GM21526 (cell line): Measurements from ENCODE around the gene CD99.

Experiments used
- ATAC-seq: cut with Tn5 transposase; IDR thresholded peaks from one replicate; pipeline ENCODE4 v1.9.1; 2021; ENCODE audit warnings: moderate library complexity; ENCODE audit not compliant: unreplicated experiment, low FRiP score

The CD99 gene

DNA sequence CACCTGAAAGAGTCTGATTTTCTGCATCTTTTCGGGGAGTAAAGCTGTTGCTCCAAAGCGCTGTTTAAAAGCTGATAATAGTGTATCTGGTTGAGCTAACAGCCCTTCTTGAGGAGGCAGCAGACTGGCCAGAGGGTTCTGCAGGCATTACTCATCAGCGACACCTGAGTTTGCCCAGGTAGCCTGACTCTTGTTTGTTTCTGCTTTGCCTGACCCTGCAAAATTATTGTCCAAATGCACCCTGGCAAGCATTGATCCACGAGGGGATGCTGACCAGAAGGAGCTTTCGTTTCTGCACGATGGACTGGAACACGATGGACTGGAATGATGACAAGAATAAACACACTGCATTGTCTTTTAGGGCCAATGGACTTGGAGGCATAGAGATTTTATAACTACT is 6.2 kb downstream of the CD99 start:
- no peak for ATAC-seq

DNA sequence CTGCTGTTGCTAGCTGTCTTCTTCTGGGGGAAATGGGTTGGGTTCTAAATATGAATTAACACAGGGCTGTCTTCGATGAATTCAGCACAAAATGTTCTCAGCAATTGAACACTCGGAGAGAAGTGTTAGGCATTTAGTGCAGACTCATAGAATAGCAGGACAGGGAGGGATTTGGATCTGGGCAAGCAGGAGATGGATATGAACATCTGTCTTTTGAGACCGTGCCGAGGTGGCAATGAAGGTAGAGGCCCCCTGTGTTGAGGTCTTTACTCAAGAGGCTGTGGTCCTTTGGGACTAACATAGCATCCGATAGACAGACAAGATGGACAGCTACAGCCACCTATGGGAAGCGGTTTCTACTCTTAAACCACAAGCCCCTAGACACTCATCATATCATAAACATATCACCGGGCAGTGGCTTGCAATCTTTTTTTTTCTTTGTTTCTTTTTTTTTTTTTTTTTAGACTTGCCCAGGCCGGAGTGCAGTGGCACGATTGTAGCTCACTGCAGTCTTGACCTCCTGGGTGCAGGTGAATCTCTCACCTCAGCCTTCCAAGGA is 6.7 kb downstream of the CD99 start:
- ATAC-seq: no peak

DNA sequence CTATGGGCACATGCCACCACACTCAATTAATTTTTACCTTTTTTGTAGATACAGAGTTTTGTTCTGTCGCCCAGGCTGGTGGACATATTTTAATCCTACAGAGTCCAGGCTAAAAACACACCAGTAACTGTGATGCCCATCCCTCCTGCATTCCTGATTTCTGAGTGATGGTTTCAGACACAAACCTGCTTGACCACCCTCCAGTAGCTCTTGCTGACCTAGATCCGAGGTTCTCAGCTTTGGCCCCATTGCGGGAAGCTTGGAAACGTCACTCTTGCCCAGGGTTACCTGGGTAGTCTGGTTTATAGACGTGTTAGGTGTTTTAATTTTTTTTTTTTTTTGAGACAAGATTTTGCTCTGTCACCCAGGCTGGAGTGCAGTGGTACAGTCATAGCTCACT is 7.5 kb downstream of the CD99 start:
- ATAC-seq: no peak

DNA sequence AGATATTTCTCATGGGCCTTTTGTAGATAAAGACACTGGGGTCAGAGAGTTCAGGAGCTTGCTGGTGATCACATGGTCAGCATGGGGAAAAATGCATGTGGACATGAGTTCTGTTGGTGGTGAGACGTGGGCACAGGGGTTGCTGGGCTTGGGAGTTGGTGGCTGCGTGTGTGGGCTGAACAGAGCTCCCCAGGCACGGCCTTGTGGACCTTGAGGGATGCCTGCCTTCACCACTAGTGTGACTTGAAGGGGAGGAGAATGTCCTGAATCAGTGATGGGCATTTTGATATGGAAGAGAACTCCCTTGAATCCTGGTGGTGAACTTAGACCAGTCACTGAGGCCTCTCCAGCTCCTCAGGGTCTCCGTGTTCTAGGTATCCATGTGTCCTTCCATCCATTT is 8.9 kb downstream of the CD99 start:
- no peak for ATAC-seq

DNA sequence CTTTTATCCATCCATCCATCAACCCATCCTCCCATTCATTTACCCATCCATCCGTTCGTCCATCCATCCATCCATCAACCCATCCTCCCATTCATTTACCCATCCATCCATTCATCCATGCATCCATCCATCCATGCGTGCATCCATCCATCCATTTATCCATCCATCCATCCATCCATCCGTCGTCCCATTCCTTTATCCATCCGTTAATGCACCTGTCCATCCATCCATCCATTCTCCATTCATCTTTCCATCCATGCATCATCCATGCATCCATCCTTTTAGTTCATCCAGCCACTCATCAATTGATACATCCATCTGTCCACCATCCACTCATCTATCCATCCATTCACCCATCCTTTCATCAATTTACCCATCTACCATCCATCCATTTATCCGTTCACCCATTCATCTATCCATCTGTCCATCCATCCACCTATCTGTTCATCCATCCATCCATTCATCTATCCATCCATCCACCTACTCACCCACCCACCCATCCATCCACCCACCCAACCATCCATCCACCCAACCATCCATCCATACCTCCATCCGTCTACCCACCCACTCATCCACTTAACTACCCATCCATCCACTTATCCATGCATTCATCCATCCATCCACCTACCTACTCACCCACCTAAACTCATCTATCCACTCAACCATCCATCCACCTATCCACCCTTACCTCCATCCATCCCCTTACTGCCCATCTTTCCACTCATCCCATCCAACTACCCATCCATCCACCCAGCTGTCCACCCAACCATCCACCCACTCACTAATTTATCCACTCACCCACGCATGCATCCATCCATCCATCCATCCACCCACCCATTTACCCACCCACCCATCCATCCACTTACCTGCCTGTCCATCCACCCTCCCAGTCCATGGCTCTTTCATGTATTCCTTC is 9.6 kb downstream of the CD99 start:
- no peak for ATAC-seq

DNA sequence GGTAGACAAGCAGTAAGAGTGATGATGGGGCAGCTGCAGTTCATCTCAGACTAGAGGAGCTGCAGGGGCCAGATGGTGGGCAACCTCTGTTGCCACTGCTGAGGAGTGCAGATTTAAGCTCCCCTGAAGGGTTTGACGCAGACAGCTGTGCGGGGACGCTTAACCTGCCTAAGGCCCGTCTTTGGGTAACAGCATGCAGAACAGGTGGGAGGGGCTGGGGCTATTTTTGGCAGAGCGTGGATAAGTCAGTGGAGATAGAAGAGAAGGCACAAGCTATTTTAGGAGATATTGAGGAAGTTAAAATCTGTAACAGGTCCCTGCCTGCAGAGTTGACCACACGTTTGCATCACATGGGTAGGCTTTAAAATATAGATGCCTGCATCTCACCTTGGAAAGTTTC is 10.5 kb downstream of the CD99 start:
- ATAC-seq: no peak

DNA sequence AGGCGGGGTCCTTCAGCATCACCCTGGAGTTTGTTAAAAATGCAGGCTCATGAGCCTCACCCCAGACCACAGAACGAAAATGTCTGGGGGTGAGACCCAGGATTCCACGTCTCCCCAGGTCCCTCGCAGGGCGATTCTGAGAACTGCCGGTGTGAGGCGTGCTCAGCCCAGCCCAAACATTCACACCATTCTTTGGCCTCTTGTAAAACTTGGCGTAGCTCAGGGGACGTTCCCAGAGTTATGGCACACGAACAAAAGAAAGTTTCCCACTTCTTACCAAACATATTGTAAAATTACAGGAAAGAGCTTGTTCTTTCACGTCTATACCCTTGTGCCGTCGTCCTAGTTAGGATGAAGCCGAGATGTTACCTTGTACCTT is 12.9 kb downstream of the CD99 start:
- ATAC-seq: no peak

DNA sequence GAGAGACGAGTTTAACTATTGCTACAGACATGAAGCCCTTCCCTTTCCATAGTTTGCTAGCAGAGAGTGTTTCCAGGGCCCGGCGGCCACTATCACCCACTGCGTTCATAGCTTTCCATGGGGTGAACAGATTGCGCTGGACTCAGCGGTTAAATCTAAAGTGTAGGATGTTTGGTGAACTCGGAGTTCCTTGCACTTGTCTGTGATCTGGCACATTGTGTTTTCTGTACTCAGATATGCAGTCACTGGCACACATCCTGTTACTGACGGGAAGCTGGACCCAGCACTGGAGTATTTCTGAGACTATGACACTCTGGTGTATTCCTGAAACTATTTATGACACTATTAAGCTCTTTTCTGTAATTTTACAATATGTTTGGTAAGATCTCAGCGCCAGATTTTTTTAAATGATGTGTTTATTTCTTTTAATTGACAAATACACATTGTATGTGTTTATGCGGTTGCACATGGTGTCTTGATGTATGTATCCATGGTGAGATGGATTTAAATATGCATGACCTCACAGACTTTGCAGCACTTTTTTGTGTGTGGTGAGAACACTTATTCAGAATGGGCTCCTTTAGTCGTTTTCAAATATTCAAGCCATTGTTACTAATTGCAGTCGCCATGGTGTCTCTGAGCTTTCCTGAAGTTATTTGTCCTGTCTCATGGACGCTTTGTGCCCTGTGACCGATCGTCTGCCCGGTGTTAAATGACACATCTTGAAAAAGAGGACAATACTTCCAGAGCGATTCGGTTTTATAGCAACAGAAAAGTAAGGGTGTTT is 14.1 kb downstream of the CD99 start:
- ATAC-seq: no peak

DNA sequence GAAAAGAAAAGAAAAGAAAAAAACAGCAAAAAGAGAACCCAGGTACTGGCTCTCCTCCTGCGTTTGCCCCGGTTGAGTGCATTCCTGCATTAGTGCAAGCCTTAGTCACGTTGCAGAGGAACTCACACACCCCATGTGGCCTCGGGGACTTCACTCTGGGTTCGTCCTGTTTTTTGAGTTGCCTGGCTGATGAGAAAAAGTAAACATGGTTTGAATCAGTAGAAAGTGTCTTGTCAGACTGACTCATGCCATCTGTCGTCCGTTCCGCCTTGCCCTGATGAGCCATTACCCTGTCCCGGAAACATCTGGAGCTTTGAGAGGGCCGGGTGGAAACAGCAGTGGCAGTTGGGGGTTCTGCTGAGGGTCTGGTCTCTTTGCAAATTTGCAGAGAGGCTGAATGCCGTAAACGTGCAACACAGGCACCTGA is 16.3 kb downstream of the CD99 start:
- ATAC-seq: peak; percentile 92

DNA sequence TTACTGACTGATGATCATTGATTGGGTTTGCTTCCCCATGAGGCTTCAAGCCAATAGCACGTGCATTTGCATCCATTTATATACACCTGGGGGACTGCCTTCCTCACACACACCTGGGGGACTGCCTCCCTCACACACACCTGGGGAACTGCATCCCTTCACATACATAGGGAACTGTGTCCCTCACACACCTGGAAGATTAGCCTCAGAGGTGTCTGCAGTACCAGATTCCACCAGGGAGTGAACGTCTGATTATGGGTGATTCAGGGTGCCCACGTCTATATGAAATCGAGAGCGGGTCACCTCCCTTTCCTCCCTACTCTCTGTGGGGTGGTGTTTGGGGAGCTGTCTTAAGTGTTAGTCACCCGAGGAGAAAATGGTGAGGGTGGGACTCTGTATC is 16.9 kb downstream of the CD99 start:
- ATAC-seq: no peak

DNA sequence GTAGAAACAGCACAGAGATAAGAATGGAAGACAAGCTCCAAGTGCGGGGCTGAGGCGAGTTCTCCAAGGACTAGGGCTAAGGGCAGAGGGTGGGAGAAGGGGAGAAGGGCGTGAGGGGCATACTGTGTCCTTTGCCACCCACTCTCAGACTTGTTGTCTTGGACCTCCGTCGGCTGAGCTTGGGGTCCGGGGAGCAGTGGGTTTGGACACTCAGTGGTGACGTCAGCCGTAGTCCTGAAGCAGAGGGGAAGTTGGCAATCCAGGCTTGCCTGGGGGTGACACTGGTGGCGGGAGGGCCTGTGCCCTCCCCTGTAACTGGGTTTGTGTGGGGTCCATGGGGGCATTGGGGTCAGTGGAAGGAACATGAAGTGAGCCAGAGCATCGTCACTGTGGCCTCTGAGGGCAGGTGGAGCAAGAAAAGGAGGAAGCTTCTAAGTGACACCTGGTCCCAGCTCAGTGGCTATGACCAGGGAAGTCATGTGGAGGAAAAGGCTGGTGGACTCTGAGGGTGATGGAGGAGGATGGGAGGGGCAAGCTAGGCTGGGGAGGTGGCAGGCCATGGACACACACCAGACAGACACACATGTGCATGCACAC is 17.6 kb downstream of the CD99 start:
- ATAC-seq: no peak

DNA sequence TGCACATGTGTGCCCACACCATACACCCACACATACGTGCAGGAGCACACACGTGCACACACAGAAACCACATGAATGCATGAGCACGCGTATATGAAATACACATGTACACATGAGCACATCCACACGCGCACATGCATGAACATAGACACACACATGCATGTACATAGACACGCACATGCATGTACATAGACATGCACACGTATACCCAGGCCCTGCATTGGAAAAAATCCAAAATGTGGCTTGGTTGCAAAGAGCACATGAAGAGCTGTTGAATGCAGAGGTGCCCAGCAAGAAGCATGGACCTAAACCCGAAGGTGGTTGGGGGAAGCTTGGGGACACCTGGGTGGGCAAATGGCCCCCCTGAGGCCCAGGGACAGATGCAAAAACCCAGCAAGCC is 18.5 kb downstream of the CD99 start:
- no peak for ATAC-seq

DNA sequence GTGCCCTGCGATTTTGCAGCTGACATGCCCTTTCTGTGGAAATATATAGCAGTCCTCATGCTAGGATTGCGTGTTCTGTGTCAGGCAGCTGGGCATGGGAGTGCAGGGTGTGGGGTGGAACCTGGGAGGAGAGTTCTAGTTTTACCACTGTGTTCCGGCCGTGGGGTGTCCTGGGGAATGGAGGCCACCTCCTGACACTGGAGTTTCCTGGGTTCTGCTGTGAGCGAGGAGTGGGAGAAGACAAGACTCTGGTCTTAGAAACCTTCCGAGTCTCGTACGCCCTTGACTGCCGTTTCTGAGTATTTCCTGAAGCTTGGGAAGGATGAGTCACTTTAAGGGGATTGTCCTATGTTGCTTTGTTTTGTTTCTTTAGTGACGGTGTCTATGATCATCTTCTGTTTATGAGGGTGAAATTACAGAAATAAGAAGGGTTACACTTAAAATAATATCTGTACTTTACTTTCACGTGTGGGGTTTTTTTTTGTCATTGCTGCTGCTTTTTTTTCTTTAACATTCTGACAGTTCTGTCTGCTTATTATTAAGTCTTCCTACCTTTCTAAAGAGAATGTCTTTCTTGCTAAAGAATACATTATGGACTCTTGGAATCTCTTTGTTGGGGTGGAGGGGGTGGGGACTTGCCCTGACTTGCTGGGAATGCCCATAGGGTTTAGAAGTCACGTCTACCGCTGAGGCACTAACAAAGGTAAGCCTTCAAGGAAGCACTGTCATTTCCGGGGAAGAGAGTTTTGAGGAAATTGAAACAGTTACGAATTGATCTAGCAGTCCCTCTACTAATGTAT is 19.1 kb downstream of the CD99 start:
- no peak for ATAC-seq

DNA sequence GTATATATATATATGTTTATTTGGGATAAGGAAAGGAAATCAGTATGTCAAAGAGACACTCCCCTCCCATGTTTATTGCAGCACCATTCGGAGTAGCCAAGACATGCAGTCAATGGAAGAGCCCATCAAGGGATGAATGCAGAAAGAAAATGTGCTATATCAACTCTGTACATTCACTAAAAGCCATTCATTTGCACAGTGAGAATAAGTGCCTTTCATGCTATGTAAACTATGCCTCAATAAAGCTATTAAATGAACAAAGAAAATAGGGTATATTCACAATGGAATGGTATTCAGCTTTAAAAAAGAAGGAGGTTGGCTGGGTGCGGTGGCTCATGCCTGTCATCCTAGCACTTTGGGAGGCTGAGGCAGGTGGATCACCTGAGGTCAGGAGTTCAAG is 20.3 kb downstream of the CD99 start:
- ATAC-seq: no peak

DNA sequence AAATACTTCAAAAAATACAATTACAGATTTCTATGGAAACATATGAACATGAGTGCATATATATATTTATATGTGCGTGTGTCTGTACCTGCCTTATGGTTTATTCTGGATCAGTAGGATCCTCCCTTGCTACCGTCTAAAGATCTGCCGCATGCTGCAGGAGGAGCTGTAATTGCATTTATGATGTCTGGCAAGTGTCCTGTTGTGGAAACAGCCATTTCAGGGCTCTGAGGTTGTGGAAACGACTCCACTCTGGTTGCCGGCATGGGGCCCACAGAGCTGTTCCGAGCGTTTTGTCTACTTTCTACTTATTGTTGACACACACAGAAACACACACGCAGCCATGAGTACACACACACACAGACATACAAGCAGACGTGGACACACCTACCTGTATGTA is 21.3 kb downstream of the CD99 start:
- no peak for ATAC-seq

DNA sequence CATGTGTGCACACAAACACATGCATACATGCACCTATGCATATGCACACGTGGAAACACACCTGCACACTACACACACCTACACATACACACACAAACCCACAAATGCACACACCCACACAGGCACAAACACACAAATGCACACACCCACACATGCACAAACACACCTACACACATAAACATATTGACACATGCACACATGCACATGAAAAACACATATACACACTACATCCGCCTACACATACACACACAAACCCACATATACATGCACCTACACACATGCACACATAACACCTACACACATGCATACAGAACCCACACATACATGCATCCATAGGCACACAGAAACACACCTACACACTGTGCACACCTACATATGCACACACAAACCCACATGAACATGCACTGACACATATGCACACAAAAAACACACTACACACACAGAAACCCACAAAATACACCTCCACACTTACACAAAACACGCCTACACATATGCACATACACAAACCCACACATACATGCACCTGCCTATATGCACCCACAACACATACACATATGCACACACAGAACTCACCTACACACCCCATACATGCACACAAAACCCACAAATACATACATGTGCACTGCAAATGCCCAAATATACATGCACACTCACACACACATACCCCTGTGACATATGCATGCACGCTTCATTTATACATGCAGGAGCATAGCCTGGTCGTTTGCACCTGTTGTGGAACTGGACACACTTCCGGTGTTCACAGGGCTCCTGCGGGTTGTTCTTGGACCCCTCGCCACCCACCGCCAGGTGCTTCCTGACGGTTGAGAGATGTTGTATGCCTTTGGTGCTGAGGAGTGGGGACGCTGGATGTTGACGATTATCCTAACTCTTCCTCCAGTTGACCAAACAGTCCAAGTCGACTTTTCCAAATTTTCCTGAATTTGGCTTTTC is 22.1 kb downstream of the CD99 start:
- no peak for ATAC-seq

DNA sequence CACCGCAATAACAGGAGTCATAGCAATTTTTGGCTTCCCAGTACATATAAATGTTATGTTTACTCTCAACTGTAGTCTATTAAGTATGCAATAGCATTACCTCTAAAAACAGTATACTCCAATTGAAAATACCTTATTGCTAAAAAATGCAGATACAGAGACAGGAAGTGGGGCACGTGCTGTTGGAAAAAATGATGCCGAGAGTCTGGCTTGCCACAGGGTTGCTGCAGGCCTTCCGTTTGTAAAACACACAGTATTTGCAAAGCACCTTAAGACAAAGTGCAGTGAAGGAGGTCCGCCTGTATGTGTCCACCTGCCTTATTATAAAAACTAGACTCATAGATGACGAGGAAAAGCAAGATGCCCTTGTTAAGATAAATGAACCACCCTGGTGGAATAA is 23.5 kb downstream of the CD99 start:
- no peak for ATAC-seq

DNA sequence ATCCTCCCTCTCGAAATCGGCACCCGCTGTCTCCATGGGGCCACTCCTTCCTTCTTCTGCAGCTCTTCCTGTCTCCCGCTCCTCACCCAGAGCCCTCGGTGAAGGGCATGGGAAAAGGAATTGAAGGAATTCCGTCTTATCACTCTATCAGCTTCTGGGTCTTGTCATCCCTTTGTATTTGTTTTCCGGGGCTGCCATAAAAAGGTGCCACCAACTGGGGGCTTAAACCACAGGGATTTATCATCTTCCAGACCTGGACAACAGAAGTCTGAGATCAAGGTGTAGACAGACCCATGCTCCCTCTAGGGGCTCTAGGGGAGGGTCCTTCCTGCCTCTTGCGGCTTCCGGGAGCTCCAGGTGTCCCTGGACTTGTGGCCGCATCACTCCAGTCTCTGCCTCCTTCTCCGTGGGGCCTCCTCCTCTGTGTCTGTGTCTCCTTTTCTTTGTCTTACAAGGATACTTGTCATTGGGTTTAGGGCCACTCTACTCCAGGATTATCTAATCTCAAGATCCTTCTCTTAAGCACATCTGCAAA is 24.0 kb downstream of the CD99 start:
- ATAC-seq: no peak

DNA sequence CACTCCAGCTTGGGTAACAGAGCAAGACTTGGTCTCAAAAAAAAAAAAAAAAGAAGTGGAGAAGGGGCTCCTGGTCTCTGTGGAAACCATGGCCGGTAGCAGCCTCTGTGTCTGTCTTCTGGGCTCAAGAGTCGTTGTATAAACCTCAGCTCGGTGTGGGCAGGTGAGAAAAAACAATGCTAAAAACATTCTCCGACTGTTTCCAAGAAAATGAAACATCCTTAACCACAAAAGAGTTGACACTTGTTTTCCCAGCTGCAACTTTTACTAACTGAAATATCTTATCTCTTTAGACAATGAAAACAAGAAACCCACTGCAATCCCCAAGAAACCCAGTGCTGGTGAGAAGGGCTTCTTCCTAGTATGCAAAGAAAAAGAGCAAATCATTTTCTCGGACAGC is 26.2 kb downstream of the CD99 start:
- no peak for ATAC-seq
